SK-N-SH (cell line): Measurements from ENCODE around the gene ZNF71.
A peak's percentile ranks its signal among the peaks of the same experiment; 100 is the strongest.

Experiments
- CTCF ChIP-seq: fragments of 200-600 bp; sonication (generic); IDR thresholded peaks from 2 replicates; pipeline ENCODE4 v1.6.1; 2017; ENCODE audit warnings: antibody characterized with exemption, mild to moderate bottlenecking, moderate library complexity
- ELF1 ChIP-seq: IDR thresholded peaks from 2 replicates; pipeline ENCODE4 v1.4.0; 2012
- GATA2 ChIP-seq: sonication (generic); formaldehyde crosslinking; IDR thresholded peaks from 2 replicates; pipeline ENCODE4 v1.5.0; 2020; ENCODE audit warnings: mild to moderate bottlenecking, missing genetic modification reagents
- NFIC ChIP-seq: IDR thresholded peaks from 2 replicates; pipeline ENCODE4 v1.4.0; 2012; ENCODE audit warnings: borderline replicate concordance
- POLR2AphosphoS5 ChIP-seq: IDR thresholded peaks from 2 replicates; pipeline ENCODE4 v1.6.1; 2012; ENCODE audit warnings: low read depth, low read length
- RAD21 ChIP-seq: IDR thresholded peaks from 2 replicates; pipeline ENCODE4 v1.6.1; 2012; ENCODE audit warnings: mild to moderate bottlenecking, low read length
- RFX5 ChIP-seq: IDR thresholded peaks from 2 replicates; pipeline ENCODE4 v1.6.1; 2012; ENCODE audit warnings: mild to moderate bottlenecking, improper control_type of control experiment, low read length
- TAF1 ChIP-seq: IDR thresholded peaks from 2 replicates; pipeline ENCODE4 v1.6.1; 2012; ENCODE audit warnings: low read depth, mild to moderate bottlenecking, low read length, moderate library complexity, borderline replicate concordance

GRCh38 chr19:56567274-56568120 lies 27.6 kb upstream of the ZNF71 start, which contains the start of gene ZNF470:
- TF ChIP-seq CTCF (no peak), RFX5 (peak; percentile 88), RAD21 (no peak), TAF1 (no peak), NFIC (no peak), GATA2 (CRISPR knock-in tag) (no peak), ELF1 (peak; percentile 95), POLR2AphosphoS5 (no peak)
